ENCODE data around the gene TSEN34.
"Not testable (repeated sequence)": the region's sequence is repeated elsewhere in the genome, so short reads cannot be mapped to it uniquely, and the experiment has no call there.

TSEN34 gene

DNA sequence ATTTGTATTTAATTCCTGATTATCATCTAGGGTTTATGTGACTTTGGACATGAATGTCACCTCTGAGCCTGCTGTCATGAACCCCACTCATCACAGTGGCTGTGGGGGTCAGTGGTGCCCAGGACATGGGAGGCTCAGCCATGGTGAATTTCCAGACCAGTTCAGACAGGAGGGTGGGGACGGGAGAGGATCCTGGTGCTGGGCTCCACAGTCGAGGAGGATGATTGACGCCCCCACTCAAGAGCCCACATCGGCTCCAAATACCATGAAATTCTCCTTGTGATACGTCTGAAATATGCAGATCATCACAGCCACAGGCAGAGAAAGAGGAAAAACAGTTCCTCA lies 32.8 kb downstream of the TSEN34 start:
- H3K4me3 ChIP-seq (ENCODE audit: low read length) = not testable (repeated sequence)

DNA sequence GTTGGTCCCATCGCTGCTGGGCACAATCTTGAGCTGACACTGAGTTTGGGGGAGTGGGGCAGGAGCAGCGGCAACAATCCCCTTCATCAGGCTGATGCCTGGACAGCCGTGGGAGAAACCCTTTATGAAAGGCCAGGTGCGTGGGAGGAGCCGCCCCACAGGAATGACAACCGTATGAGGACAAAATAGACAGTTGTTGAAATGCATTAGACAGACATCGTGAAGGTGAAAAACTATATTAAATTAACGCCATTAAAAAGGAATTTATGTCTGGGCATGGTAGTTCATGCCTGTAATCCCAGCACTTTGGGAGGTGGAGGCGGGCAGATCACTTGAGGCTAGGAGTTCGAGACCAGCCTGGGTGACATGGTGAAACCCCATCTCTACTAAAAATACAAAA lies 33.5 kb downstream of the TSEN34 start:
- not testable (repeated sequence) for H3K4me3 ChIP-seq (ENCODE audit: low read length)

DNA sequence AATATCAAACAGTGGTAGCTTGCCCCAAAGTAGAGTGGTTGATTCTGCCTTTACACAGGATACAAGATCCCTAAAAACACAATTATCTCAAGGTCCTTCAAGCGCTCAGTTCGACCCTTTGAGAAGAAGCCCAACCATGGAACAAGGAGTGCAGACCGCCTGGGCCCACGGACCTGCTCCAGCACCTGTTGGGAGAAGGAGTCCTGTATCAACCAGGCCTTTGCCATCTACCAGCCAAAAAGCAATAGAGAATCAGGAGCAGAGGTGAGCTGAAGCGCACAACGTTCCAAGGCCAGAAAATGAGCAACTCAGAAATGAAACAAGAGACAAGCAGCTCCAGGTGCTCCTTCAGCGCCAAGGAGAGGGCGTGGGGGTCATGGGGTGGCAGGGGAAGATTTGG lies 38.0 kb downstream of the TSEN34 start:
- TF ChIP-seq ZNF274 (IDR thresholded peaks at IDR 0.05; ENCODE audit: low read depth, low read length) = no peak
- H3K4me3 ChIP-seq (ENCODE audit: low read length) = no peak overlapping the region

DNA sequence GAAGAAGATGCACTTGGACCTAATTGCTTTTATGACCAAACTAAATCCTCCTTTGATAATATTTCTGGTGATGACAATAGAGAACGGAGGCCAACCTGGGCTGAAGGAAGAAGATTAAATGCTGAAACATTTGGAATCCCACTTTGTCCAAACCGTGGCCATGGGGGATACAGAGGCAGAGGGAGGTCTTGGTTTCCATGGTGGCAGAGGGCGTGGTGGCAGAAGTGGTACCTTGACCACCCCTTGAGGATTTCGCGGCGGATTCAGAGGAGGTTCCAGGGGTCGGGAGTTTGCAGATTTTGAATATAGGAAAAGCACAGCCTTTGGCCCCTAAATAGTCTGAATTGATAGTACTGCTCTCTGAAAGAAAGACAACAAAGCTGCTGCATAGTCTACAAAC lies 38.9 kb downstream of the TSEN34 start:
- no peak for TF ChIP-seq ZNF274 (IDR thresholded peaks at IDR 0.05; ENCODE audit: low read depth, low read length)
- no peak overlapping the region for H3K4me3 ChIP-seq (ENCODE audit: low read length)

DNA sequence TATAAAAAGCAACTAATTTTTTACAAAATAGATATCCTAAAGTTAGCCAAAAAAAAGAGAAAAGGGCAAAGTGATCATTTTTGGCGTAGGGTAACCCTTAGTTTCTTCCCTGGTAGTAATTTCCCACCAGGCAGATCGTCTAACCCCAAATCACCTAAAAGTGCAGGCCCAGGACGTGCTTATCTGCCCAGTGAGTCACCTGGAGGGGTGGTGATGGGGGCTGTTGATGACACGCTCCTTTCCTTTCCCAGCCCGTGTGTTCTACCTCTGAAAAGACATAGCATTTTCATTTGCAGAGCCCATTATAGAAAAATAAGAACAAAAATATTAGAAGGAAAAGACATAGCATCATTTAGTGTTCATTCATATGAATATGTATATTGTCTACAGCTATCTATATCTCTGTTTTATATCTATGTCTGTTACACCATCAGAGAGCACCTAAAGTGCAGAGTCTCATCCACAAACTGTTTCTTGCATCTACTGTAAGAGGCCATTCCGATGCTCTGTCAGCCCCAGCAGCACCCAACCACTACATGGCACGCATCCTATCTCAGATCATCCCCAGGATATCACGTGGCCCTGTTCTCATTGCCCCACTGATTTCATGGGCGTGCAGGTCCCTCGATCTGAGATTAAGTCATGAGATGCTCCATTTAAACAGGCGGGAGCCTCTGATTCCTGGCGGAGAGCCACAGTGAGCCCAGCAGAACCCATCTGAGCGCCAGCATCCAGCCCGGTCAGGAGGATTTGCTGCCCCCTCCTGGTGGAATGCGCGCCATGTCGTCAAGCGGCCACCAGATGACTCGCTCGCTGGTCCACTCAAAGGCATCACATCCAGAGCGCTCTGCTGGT lies 40.2 kb downstream of the TSEN34 start:
- no peak for TF ChIP-seq ZNF274 (IDR thresholded peaks at IDR 0.05; ENCODE audit: low read depth, low read length)
- no peak overlapping the region for H3K4me3 ChIP-seq (ENCODE audit: low read length)

DNA sequence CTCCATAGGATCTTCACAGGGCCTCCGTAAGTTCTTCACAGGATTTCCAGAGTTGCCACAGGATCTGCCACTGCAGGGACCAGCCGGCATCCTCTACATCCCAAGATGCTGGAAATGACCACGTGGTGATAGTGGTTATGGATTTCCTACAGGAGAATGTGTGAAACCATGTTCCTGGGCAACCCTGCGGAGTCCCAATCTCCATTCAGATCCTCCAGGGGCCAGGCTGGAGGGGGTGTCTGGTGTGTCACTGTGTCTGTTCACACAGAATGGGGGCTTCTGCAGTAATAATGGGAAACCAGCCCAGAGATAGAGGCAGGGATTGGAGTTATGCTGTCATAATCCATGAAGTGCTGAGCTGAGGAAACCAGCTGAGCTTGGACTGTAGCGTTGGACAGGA lies 42.8 kb downstream of the TSEN34 start:
- TF ChIP-seq ZNF274 (IDR thresholded peaks at IDR 0.05; ENCODE audit: low read depth, low read length) = no peak
- H3K4me3 ChIP-seq (ENCODE audit: low read length) = no peak overlapping the region

DNA sequence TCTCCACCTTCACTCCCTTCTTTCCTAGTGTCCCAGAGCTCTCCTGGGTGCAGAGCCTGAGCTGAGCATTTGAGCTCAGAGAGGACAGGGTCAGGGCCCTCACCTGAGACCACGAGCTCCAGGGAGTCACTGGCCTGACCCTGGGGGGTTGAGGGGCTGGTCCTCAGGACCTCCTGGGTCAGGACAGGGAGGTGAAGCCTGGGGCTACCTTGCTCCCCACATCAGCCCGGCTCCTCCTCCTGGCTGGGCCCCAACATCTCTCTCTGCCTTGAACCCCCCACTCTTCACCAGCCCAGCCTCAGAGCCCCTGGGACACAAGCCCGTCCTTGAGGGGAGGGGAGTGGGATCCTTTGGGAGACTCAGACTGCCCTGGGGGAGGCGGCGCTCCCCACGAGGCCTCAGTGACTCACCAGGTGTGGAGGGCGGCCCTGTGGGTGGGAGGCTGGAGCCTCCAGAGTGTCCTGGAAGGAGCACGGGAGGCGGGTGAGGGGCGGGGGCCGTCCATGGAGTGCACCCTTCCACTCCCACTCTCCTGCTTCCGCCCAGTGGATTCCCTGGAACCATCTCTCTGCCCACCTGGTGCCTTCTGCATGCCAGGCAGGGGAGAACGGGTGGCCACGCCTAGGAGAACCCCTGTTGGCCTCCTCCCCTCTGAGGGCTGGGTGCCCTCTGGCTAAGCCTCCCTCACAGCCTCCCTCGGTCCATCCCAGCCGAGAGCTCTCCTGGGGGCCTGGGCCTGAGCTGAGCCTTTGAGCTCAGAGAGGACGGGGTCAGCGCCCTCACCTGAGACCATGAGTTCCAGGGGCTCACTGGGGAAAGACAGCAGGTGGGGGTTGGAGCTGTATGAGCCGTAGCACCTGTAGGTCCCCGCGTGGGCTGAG lies 48.6 kb downstream of the TSEN34 start:
- H3K4me3 ChIP-seq (ENCODE audit: low read length) = not testable (repeated sequence)

DNA sequence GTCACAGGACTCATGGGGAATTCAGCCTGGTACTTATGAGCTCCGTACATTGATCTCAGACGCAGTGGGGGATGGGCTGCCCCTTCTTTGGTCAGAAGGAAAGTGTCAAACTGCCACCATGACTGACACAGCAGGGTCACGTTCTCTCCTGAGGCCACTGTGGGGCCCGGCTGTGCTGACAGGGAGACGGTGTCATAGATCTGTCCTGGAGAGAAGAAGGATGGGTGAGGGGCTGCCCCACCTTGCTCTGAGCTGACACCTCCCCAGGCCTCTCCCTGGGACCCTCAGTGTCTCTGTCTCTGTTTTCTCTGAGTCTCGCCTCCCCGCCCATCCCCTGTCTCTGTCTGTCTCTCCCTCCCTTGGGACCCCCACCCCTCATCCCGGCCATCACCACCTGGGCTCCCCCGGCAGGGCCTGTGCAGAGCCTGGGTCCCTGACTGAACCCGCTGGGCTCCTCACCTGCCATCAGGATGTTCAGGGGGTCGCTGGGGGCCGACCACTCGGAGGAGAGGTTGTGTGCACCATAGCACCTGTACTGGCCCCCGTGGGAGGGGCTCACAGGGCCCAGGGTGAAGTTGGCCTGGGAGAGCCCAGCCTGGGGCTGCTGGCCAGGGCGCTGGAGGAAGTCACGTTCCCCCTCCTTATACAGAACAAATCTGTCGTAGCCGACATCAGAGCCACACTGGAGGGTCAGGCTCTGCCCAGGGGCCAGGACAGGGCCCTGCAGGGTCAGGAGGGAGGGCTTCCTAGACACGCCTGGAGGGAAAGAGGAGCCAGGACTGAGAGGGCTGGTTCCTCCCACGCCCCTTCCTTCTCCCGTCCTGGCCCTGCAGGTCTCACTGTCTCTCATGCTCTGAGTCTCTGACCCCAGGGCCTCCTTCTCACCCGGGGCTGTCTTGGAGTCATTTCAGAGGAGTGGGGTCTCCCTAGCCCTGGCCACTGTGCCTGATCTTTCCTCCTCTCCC lies 49.5 kb downstream of the TSEN34 start:
- H3K4me3 ChIP-seq (ENCODE audit: low read length) = not testable (repeated sequence)

DNA sequence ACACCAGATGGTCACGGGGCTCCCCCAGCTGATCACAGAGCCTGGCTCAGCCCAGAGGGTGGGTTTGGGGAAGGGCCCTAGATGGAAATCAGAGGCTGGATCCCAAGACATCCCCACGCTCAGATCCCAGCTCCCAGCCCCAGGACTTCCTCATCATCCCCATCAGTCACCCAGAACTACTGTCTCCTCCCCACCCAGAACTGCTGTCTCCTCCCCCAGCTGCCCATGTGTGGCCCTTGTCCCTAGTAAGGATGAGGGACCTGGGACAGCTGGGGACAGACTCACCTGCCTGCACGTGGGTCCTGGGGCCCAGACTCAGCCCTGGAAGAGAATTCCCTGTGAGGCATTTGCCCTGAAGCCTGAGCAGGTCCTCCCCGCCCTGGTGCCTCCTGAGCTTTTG lies 51.1 kb downstream of the TSEN34 start:
- not testable (repeated sequence) for H3K4me3 ChIP-seq (ENCODE audit: low read length)

DNA sequence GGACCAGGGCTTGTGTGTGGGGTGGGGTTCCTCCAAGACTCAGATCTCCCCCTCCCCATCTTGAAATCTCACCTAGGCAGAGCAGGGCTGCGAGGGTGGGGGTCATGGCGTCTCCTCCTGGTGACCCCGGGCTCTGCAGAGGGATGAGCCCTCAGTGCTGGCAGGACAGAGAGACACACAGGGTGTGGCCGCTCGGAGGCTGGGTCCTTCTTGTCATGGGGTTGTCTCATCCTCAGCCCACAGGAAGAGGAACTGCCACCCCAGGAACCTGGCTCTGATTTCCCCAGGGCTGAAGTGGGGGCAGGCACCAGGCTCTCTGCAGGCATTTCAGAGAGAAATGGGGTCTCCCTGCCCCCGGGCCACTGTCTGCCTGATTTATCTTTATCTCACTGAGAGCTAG lies 51.5 kb downstream of the TSEN34 start, which contains the start of gene LILRA6:
Gene LILRA6, minus strand, starts transcription at position 145 of the 400 bp plus-strand sequence.
- not testable (repeated sequence) for H3K4me3 ChIP-seq (ENCODE audit: low read length)

DNA sequence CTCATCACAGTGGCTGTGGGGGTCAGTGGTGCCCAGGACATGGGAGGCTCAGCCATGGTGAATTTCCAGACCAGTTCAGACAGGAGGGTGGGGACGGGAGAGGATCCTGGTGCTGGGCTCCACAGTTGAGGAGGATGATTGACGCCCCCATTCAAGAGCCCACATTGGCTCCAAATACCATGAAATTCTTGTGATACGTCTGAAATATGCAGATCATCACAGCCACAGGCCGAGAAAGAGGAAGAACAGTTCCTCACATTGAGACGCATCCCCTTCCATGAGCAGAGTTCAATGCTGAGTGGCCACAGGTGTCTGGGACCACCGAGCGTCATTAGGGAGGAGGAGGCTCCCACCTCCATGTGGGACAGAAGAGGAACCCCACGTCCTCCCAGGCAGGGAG lies 52.7 kb downstream of the TSEN34 start:
- not testable (repeated sequence) for H3K4me3 ChIP-seq (ENCODE audit: low read length)
